ENCODE data around the gene ATP9A. TPM values are rescaled to one million over a fixed set of nuclear protein-coding genes. Genes with fewer than 3 reads are reported as not detected.

ATP9A gene
- total RNA-seq, 1 experiment from 2014 or later = 12.1 TPM

DNA sequence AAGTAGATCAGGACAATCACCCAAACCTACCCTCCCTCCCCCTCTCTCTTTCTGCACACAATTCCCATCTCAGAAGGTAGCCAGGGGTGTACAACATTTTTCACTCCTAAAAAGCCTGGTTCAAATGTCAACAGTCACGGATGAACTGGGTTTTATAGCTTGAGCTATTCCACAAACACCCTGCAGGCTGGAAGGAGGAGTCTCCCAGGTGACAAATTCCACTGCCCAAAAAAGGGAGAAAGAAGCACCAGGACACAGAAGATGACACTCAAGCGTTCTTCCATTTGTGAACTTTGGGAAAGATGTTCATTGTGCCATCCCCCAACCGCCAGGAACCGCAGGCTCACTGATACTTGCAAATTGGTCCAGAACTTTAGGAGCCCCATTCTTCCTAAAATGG is 114.1 kb downstream of the ATP9A start:
- no CpG with 5 or more reads among the region's 4 CpGs for WGBS (ENCODE audit: extremely low coverage, insufficient read length, low lambda C conversion rate)
- no peaks in the 10 kb centered on the region for H3K9me3 Mint-ChIP-seq
- Histone ChIP-seq H2BK20ac (ENCODE audit: low read depth, low read length, poor library complexity, severe bottlenecking) (no peak overlapping the region), H3K27ac (ENCODE audit: insufficient read length, low read depth, low read length) (no peak overlapping the region), H3K23ac (ENCODE audit: insufficient read length, low read depth, low read length) (no peak overlapping the region), H3K56ac (ENCODE audit: insufficient read length, low read depth, low read length) (no peak overlapping the region), H3K79me1 (ENCODE audit: insufficient read depth, low read depth, low read length, poor library complexity, severe bottlenecking) (no peaks in the 10 kb centered on the region), H2AFZ (ENCODE audit: low read length) (no peak overlapping the region), H3K4me1 (ENCODE audit: insufficient read depth, low read length) (no peaks in the 10 kb centered on the region), H3K4me2 (ENCODE audit: insufficient read depth, insufficient read length, low read length) (no peak overlapping the region), H3T11ph (ENCODE audit: low read length) (no peak overlapping the region), H4K5ac (ENCODE audit: insufficient read length, low read depth, low read length) (no peak overlapping the region), H2BK120ac (ENCODE audit: low read depth, low read length, poor library complexity, severe bottlenecking) (no peak overlapping the region), H2BK15ac (ENCODE audit: low read depth, low read length) (no peak overlapping the region), H3K9me3 (ENCODE audit: control insufficient read depth, low read depth, low read length) (no peaks in the 10 kb centered on the region), H3K23me2 (ENCODE audit: insufficient read length, low read depth, low read length, poor library complexity, severe bottlenecking) (no peaks in the 10 kb centered on the region), H3K4ac (ENCODE audit: low read depth, low read length) (no peak overlapping the region), H4K91ac (ENCODE audit: insufficient read length, low read depth, low read length) (no peak overlapping the region), H2AK5ac (ENCODE audit: insufficient read length, low read length) (no peak overlapping the region), H4K8ac (replicated peaks; ENCODE audit: insufficient read length, low read depth, low read length) (no peak overlapping the region), H3K9ac (ENCODE audit: extremely low read depth, insufficient read length, low read length) (no peak overlapping the region), H3K18ac (ENCODE audit: insufficient read length, low read depth, low read length) (no peak overlapping the region), H2BK5ac (ENCODE audit: insufficient read length, low read length) (no peak overlapping the region), H4K20me1 (ENCODE audit: control insufficient read depth, insufficient read depth, insufficient read length) (no peaks in the 10 kb centered on the region), H3K14ac (ENCODE audit: insufficient read depth, low read length) (no peak overlapping the region), H2BK12ac (ENCODE audit: insufficient read length, low read depth, low read length) (no peak overlapping the region), H3K79me2 (ENCODE audit: insufficient read depth, low read length) (no peaks in the 10 kb centered on the region), H3K27me3 (ENCODE audit: insufficient read depth, low read length) (no peaks in the 10 kb centered on the region)
- peaks cover 3% of the 10 kb centered on the region in 2 experiments for H3K4me1 Mint-ChIP-seq
- DNase-seq = no peak
- TF ChIP-seq, protein P1, sequence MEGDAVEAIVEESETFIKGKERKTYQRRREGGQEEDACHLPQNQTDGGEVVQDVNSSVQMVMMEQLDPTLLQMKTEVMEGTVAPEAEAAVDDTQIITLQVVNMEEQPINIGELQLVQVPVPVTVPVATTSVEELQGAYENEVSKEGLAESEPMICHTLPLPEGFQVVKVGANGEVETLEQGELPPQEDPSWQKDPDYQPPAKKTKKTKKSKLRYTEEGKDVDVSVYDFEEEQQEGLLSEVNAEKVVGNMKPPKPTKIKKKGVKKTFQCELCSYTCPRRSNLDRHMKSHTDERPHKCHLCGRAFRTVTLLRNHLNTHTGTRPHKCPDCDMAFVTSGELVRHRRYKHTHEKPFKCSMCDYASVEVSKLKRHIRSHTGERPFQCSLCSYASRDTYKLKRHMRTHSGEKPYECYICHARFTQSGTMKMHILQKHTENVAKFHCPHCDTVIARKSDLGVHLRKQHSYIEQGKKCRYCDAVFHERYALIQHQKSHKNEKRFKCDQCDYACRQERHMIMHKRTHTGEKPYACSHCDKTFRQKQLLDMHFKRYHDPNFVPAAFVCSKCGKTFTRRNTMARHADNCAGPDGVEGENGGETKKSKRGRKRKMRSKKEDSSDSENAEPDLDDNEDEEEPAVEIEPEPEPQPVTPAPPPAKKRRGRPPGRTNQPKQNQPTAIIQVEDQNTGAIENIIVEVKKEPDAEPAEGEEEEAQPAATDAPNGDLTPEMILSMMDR (conservative IDR thresholded peaks at IDR 0.05) = no peak
- H3K27me3 Mint-ChIP-seq (ENCODE audit: low read depth) = no peaks in the 10 kb centered on the region
- H3K4me3 Mint-ChIP-seq = no peak overlapping the region
- no peak overlapping the region for H3K27ac Mint-ChIP-seq
- peaks cover 0 to 3% (median 0%) of the 10 kb centered on the region in 3 experiments; a peak in 3 of 7 replicates for H3K36me3 Mint-ChIP-seq (ENCODE audit: insufficient read depth in 1 of 3, low read depth in 3 of 3)

Measured in H9 (cell line).